C4-2B (cell line): ENCODE data around the gene KRT83.

Experiments
- H3K27ac ChIP-seq: fragments of 450-650 bp; 2 replicates; pipeline ENCODE4 v1.5.1; 2017
- ZFX ChIP-seq: fragments of 450-650 bp; IDR thresholded peaks from 2 replicates; pipeline ENCODE4 v1.6.1; 2017
- TF ChIP-seq, protein P1 (sequence below): fragments of 450-650 bp; conservative IDR thresholded peaks from 2 replicates; pipeline ENCODE4 v1.5.1; 2017; ENCODE audit warnings: mild to moderate bottlenecking

Gene KRT83

DNA sequence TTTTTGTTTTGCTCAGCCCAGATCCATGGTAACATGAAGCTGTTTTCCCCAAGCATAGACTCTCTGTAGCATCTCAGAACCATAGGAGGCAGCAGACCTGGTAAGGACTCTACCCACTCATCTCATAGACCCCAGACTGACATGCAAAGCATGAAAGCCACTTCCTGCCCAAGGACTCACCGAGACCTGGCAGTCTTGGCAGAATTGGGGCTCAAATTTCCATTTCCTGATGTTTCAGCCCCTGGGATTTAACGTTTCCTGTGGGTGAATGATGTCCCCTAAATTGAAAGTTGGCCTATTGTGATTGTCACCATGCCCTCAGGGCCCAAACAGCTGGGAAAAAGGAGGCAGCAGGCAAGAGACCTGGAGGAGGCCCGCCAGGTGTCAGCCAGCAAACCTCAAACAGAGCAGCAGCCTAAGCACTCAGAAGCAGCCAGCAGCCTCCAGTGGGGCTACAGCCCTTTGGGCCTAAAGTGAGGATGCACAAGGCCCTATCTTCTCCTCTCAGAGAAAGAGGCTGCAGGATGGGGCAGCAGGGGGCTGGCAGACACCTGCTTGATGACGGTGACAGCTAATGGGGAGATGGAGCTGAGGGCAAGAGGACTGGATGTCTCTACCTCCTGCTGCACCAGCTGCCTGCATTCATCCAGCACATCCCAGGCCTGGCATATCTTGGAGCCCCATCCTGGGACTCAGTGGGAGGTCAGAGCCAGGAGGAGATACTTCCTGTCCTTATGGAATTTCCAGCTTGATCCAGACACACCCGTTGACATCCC lies 37.6 kb upstream of the KRT83 start:
- no peak overlapping the region for H3K27ac ChIP-seq
- TF ChIP-seq, protein P1, sequence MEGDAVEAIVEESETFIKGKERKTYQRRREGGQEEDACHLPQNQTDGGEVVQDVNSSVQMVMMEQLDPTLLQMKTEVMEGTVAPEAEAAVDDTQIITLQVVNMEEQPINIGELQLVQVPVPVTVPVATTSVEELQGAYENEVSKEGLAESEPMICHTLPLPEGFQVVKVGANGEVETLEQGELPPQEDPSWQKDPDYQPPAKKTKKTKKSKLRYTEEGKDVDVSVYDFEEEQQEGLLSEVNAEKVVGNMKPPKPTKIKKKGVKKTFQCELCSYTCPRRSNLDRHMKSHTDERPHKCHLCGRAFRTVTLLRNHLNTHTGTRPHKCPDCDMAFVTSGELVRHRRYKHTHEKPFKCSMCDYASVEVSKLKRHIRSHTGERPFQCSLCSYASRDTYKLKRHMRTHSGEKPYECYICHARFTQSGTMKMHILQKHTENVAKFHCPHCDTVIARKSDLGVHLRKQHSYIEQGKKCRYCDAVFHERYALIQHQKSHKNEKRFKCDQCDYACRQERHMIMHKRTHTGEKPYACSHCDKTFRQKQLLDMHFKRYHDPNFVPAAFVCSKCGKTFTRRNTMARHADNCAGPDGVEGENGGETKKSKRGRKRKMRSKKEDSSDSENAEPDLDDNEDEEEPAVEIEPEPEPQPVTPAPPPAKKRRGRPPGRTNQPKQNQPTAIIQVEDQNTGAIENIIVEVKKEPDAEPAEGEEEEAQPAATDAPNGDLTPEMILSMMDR: no peak
- no peak for TF ChIP-seq ZFX

DNA sequence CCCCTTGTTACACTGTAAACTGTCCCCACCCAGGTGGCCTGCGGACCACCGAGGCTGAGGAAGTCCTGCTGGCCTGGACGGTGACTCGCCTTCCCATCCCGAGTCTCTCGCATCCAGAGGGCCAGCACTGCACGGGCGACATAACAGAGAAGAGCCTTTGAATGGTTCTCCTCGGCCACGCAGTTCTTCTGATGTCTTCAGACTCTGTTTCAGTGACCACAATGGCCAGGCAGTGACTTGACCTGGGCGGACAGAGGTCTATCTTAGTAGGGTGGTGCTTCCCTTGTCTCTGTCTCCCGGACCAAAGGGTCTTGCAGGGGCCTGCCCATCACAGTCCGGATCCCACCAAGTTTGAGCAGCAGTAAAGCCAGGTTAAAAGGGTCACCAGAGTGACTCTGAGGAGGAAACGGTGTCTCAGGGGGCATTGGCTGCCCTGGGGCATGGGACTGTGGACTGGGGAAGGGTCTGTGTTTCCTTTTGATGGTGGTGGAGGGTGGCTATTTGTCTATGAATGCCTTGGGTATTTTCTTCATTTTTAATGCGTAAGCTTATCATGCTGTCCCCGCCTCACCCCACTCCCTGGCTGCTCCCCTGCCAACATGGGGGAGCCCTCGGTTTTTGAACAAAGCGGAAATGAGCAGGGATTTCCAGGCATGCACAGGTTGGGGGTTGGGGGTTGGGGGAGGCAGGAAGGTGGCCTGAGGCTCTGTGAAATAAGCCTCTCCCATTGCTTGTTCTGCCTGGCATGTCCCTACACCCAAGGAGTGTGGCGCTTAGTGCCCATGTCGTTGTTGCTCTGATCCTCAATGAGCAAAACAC lies 35.8 kb upstream of the KRT83 start:
- TF ChIP-seq, protein P1: no peak
- no peak overlapping the region for H3K27ac ChIP-seq

DNA sequence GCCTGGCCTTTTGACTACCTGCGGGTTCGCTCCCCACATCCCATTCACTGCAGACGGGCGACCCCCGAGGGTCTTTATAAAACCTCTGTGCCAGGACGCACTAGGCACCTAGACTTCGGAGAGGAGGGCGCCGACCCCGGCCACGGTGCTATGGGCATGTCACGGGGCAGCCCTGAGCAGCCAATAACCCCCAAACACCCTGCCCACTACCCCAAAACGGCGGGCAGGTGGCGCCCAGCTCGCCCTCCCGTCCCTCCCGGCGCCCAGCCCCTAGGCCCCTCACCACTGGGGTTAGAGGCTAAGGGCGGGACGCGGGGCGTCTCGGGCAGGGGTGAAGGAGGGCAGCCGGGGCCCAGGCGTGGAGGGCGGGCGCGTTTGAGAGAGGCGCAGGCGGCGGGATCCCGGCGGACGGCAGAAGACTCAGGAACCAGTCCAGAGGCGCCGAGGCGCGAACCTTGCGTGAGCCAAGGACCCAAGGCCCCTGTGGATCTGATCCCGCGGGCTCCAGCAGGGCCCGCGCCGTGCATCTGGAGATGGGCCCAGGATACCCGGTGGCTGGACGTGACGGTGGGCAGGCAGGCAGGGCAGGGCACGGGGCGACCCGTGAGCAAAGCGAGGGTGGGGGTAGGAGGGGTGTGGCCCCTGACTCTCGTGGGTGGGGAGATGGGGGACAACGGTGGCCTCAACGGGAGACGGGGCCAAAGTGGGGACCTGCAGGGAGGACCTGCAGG lies 35.0 kb upstream of the KRT83 start:
- no peak for TF ChIP-seq ZFX
- TF ChIP-seq, protein P1: no peak
- no peak overlapping the region for H3K27ac ChIP-seq

DNA sequence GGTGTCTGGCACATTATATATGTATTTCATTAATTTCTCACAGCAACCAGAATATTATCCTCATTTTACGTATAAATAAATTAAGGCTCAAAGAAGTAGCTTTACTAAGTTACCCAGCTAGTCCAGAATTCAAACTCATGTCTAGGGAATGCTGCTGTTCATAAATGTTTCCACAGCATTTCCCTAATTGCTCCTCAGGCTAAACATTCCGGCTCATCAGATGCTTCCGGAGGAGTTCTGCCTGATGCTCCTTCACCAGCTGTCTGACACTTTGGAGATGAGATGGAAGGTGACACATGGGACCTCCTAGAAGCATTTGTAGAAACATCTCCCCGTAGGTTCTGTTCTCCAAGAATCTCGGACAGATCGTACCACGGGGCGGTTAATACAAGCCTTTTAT lies 34.0 kb upstream of the KRT83 start:
- no peak overlapping the region for H3K27ac ChIP-seq
- TF ChIP-seq ZFX: no peak
- TF ChIP-seq, protein P1: no peak

DNA sequence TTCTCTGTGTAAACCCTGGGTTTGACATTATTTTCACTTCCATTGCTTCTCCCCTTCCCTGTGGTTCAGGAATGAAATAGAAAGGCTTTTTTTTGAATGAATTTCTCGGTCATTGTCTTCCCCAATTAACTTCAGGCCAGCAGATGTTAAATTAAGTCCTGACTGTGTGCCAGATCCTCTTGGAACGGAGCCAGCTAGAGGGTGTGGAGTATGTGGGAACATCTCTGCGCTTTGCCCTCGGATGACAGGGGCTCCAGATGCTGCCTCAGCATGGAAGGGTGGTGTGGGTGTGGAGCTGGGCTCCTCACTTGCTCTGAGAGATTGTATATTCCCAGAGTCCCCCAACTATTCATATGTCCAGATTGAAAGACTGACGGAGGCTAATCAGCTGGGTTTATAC lies 33.0 kb upstream of the KRT83 start:
- H3K27ac ChIP-seq: no peak overlapping the region
- TF ChIP-seq ZFX: no peak
- TF ChIP-seq, protein P1: no peak

DNA sequence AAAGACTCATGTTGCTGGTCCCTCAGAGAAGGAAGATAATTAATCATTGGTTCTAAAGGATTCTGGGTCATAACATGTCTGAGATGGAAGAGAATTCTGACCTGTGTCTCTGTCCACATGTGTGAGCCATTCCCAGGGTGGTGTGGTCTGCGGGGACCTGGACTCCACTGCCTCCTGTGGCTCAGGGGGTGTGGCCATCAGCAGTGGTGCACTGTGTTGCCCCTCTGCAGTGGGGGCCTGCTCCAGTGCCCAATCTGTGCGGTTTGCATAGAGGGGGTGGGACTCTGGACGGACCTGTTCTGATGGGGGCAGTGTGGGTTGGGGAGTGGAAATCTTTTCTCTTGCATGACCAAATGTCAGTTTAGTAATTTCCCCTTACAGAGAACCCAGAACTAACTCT lies 32.6 kb upstream of the KRT83 start:
- TF ChIP-seq, protein P1: no peak
- no peak for TF ChIP-seq ZFX

DNA sequence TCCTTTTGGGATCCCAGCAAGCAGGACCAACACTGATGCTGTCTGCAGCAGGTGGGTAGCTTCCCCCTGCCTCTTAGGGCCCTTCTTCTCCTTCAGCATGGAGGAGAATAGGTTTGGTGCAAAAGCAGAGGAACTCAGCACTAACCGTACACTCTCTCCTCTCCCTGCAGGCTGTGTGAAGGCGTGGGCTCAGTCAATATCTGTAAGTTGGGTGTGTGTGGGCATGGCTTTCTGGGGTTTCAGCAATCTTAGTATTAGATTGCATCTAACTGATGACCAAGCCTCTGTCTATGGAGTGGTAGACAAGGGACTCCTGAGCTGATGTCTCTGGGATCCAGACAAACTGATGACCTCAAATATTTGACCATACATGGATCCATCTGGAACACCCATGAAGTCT lies 31.8 kb upstream of the KRT83 start:
- TF ChIP-seq, protein P1: no peak
- no peak for TF ChIP-seq ZFX
- no peak overlapping the region for H3K27ac ChIP-seq

More for the DNA sequence above, 32.6 kb upstream of the KRT83 start:
- no peak overlapping the region for H3K27ac ChIP-seq
